G401 (cell line): ENCODE measurements around the gene RIIAD1. TPM values are rescaled to one million over a fixed set of nuclear protein-coding genes. Genes with fewer than 3 reads are reported as not detected.

Experiments
- DNase-seq: peaks from one replicate; pipeline ENCODE4 v3.0.0-alpha.2; 2015; ENCODE audit warnings: low spot score
- in situ Hi-C: cut with HindIII; loops from 2 replicates; pipeline ENCODE4 v1.10.0; 2016; ENCODE audit warnings: low sequenced_read_pairs, mixed read lengths
- total RNA-seq: library from RNA; depleted of rRNA; stranded (reverse); fragments of >200 nt; shearing (Covaris generic); gene quantifications from 2 replicates; pipeline ENCODE4 v1.2.3, GENCODE V29; 2014; rRNA removed

Gene RIIAD1
- total RNA-seq, 1 experiment from 2014 or later: not detected

GRCh38 chr1:151774256-151774922, 53.1 kb downstream of the RIIAD1 start:
- no peak for DNase-seq
- in situ Hi-C loops: no loop called here

GRCh38 chr1:151775894-151776664, 54.8 kb downstream of the RIIAD1 start:
- no peak for DNase-seq
- in situ Hi-C loops: no loop called here

GRCh38 chr1:151776665-151777062, 55.3 kb downstream of the RIIAD1 start:
- no peak for DNase-seq
- in situ Hi-C loops: no loop called here

GRCh38 chr1:151777317-151777716, 56.0 kb downstream of the RIIAD1 start:
- in situ Hi-C loops: no loop called here
- no peak for DNase-seq

Other genes starting within 250 kb of the RIIAD1 start
- 11.4 and 18.6 TPM in 2 replicates for gene CGN, start 210.1 kb upstream of the RIIAD1 start, total RNA-seq
- gene TUFT1, start 181.2 kb upstream of the RIIAD1 start, total RNA-seq: 3.5 and 8.2 TPM in 2 replicates
- 25.5 and 32.7 TPM in 2 replicates for gene SNX27, start 109.5 kb upstream of the RIIAD1 start, total RNA-seq
- gene CELF3, start 4.7 kb upstream of the RIIAD1 start, total RNA-seq: not detected in 2 replicates
- gene MRPL9, start 42.0 kb downstream of the RIIAD1 start, total RNA-seq: 173 and 199 TPM in 2 replicates
- 20.6 and 21.2 TPM in 2 replicates for gene TDRKH, start 69.0 kb downstream of the RIIAD1 start, total RNA-seq
- gene LINGO4, start 83.9 kb downstream of the RIIAD1 start, total RNA-seq: not detected in 2 replicates
- not detected in 2 replicates for gene RORC, start 110.3 kb downstream of the RIIAD1 start, total RNA-seq
- not detected in 2 replicates for gene C2CD4D, start 118.3 kb downstream of the RIIAD1 start, total RNA-seq
- not detected in 2 replicates for gene THEM5, start 132.2 kb downstream of the RIIAD1 start, total RNA-seq
- gene THEM4, start 188.0 kb downstream of the RIIAD1 start, total RNA-seq: not detected in 2 replicates